ENCODE results near the gene RHBDD1. TPM values are rescaled to one million over a fixed set of nuclear protein-coding genes. Genes with fewer than 3 reads are reported as not detected.

RHBDD1 gene
- total RNA-seq, 1 donor from 2014 or later, result 29.9 TPM

DNA sequence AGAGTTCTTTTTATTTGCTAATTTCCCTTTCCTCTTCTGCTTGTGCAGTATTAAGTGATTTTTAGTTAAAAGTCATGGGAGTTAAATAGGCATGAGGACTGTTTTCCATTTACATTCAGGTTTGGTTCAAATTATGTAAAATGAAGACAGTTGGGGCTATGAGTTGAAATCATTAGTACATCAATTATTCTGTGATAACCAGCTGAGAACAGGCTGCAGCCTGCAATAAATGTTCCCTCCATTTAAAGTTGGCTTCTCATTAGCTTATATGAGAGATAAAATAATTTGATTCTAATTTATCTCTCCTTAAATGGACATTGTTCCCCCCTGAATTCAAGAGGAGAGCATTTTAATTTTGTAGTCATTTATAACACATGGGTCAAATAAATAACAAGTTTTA, 48.3 kb downstream of the RHBDD1 start:
- Mint-ChIP-seq H3K4me1 (ENCODE audit: low read depth, unreplicated experiment) (no peaks in the 10 kb centered on the region), H3K9me3 (ENCODE audit: unreplicated experiment) (no peaks in the 10 kb centered on the region), H3K27me3 (ENCODE audit: unreplicated experiment) (peaks cover 1% of the 10 kb centered on the region), H3K27ac (ENCODE audit: unreplicated experiment) (no peak overlapping the region), H3K4me3 (ENCODE audit: unreplicated experiment) (no peak overlapping the region), H3K36me3 (ENCODE audit: unreplicated experiment) (no peaks in the 10 kb centered on the region)
- DNase-seq, result no peak
- TF ChIP-seq, protein P1, sequence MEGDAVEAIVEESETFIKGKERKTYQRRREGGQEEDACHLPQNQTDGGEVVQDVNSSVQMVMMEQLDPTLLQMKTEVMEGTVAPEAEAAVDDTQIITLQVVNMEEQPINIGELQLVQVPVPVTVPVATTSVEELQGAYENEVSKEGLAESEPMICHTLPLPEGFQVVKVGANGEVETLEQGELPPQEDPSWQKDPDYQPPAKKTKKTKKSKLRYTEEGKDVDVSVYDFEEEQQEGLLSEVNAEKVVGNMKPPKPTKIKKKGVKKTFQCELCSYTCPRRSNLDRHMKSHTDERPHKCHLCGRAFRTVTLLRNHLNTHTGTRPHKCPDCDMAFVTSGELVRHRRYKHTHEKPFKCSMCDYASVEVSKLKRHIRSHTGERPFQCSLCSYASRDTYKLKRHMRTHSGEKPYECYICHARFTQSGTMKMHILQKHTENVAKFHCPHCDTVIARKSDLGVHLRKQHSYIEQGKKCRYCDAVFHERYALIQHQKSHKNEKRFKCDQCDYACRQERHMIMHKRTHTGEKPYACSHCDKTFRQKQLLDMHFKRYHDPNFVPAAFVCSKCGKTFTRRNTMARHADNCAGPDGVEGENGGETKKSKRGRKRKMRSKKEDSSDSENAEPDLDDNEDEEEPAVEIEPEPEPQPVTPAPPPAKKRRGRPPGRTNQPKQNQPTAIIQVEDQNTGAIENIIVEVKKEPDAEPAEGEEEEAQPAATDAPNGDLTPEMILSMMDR (IDR thresholded peaks at IDR 0.05; ENCODE audit: partially characterized antibody, unreplicated experiment), result no peak

DNA sequence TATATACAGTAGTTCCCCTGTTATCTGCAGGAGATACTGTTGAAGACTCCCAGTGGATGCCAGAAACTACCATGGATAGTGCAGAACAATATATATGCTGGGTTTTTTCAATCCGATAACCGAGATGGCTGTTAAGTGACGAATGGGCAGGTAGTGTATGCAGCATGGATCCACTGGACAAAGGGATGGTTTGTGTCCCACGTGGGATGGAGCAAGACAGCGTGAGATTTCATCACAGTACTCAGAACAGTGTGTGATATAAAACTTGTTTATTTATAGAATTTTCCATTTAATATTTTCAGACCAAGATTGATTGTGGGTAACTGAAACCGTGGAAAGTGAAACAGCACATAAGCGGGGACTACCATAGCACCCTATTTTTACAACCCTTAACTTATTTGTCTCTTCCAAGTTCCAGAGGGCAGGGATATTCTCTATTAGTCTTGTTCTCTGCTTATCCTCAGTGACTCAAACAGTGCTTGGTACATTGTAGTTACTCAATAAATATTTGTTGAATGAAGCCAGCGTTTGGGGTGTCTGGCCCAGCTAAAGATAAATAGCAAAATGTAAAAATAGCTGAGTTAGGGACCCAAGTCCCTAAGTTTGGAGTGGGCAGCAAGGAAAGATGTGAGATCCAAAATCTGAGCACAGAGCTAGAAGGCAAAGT, 50.0 kb downstream of the RHBDD1 start:
- no peak for DNase-seq
- no peaks in the 10 kb centered on the region for H3K36me3 Mint-ChIP-seq (ENCODE audit: unreplicated experiment)
- H3K9me3 Mint-ChIP-seq (ENCODE audit: unreplicated experiment), result no peaks in the 10 kb centered on the region
- H3K27ac Mint-ChIP-seq (ENCODE audit: unreplicated experiment), result no peak overlapping the region
- H3K27me3 Mint-ChIP-seq (ENCODE audit: unreplicated experiment), result peaks cover 1% of the 10 kb centered on the region
- H3K4me1 Mint-ChIP-seq (ENCODE audit: low read depth, unreplicated experiment), result no peaks in the 10 kb centered on the region
- TF ChIP-seq, protein P1 (IDR thresholded peaks at IDR 0.05; ENCODE audit: partially characterized antibody, unreplicated experiment), result no peak
- H3K4me3 Mint-ChIP-seq (ENCODE audit: unreplicated experiment), result no peak overlapping the region

DNA sequence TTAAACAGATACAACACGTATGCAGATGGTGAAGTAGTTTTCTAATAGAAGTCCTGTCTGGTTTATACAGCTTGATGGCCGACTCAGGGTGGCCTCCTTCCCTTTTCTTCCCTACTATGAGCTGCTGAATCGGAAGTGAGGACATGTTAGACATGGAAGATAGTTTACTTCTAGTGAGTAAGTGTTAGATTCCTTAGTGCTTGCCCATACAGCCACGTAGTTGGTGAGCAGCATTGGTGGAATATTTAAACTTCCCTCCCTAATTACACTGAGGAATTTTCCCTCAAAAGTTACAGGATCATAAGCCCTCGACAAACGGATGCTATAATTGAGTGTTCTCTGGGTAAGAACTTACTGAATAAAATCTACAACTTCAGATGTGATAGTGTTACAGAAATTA, 52.1 kb downstream of the RHBDD1 start:
- no peaks in the 10 kb centered on the region for H3K36me3 Mint-ChIP-seq (ENCODE audit: unreplicated experiment)
- no peak for DNase-seq
- H3K4me1 Mint-ChIP-seq (ENCODE audit: low read depth, unreplicated experiment), result no peaks in the 10 kb centered on the region
- H3K27ac Mint-ChIP-seq (ENCODE audit: unreplicated experiment), result no peak overlapping the region
- TF ChIP-seq, protein P1 (IDR thresholded peaks at IDR 0.05; ENCODE audit: partially characterized antibody, unreplicated experiment), result no peak
- peaks cover 1% of the 10 kb centered on the region for H3K27me3 Mint-ChIP-seq (ENCODE audit: unreplicated experiment)
- H3K4me3 Mint-ChIP-seq (ENCODE audit: unreplicated experiment), result no peak overlapping the region
- H3K9me3 Mint-ChIP-seq (ENCODE audit: unreplicated experiment), result no peaks in the 10 kb centered on the region

DNA sequence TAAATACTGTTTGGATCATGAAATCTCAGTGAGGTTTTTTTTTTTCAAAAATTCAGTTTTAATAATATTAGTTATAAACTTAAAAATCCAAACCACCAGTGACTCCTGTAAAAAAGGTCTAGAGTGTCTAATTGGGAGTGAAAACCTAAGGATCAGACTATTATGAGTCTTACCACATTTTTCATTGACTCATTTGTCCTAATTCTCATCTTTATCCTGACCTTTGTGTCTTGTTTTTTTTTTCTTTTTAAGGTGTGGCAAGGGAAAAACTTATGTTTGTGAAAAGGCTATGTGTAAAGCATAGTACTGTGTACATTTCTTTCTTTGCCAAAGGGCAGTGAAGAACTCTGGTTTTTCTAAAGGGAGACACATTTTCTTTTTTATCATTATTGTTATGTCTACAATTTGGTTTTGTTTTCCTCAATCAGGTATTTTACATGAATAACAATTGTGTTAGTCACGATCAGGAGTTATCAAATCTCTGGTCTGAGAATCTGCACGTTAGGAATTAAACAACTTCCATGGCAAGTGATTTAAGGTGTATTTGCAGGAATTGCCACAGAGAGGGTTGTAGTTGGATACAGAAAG, 52.6 kb downstream of the RHBDD1 start:
- no peak overlapping the region for H3K27ac Mint-ChIP-seq (ENCODE audit: unreplicated experiment)
- H3K4me1 Mint-ChIP-seq (ENCODE audit: low read depth, unreplicated experiment), result no peaks in the 10 kb centered on the region

DNA sequence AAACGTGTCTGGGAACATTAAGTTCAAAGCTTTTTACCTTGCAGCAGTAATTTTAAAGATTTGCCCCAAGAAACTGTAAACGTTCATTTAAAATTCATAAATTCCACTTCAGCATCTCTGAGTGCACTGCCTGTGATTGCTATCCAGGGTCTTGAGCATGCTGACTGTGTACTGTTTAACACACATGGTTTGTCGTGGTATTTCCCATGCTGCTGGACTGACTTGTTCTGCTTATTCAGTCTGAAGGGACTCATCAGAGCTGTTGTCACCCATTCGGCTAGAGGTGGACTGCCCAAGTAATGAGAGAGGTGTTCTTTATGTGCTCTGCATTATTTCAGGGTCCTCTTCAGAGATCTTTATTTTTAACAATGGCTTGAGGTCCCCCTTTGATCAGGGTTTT, 53.1 kb downstream of the RHBDD1 start:
- H3K36me3 Mint-ChIP-seq (ENCODE audit: unreplicated experiment), result no peaks in the 10 kb centered on the region
- H3K4me3 Mint-ChIP-seq (ENCODE audit: unreplicated experiment), result no peak overlapping the region
- peaks cover 1% of the 10 kb centered on the region for H3K27me3 Mint-ChIP-seq (ENCODE audit: unreplicated experiment)
- DNase-seq, result no peak
- no peaks in the 10 kb centered on the region for H3K4me1 Mint-ChIP-seq (ENCODE audit: low read depth, unreplicated experiment)
- H3K27ac Mint-ChIP-seq (ENCODE audit: unreplicated experiment), result no peak overlapping the region
- TF ChIP-seq, protein P1 (IDR thresholded peaks at IDR 0.05; ENCODE audit: partially characterized antibody, unreplicated experiment), result no peak
- H3K9me3 Mint-ChIP-seq (ENCODE audit: unreplicated experiment), result no peaks in the 10 kb centered on the region

More for the DNA sequence above, 52.6 kb downstream of the RHBDD1 start:
- Mint-ChIP-seq H3K36me3 (ENCODE audit: unreplicated experiment) (no peaks in the 10 kb centered on the region), H3K4me3 (ENCODE audit: unreplicated experiment) (no peak overlapping the region), H3K27me3 (ENCODE audit: unreplicated experiment) (peaks cover 1% of the 10 kb centered on the region), H3K9me3 (ENCODE audit: unreplicated experiment) (no peaks in the 10 kb centered on the region)
- no peak for DNase-seq
- TF ChIP-seq, protein P1 (IDR thresholded peaks at IDR 0.05; ENCODE audit: partially characterized antibody, unreplicated experiment), result no peak

Measured in glutamatergic neuron (in vitro differentiated cells).